Fibroblast of lung (primary cell): ENCODE data around the gene NECTIN1. TPM values are rescaled to one million over a fixed set of nuclear protein-coding genes. Genes with fewer than 3 reads are reported as not detected.

Experiments
- DNase-seq, 2 donors: peaks; one replicate each; pipeline versions ENCODE4 v3.0.0 to v3.0.0-alpha.2; 2010; ENCODE audit warnings: low read depth in 2 of 2
- H2AFZ ChIP-seq: 2 replicates; pipeline ENCODE4 v1.5.1; 2012; ENCODE audit warnings: low read length, control low read depth, inconsistent platforms
- H3K27ac ChIP-seq: 2 replicates; pipeline ENCODE4 v1.5.1; 2011; ENCODE audit warnings: low read length, control low read depth; ENCODE audit not compliant: insufficient read depth
- H3K27me3 ChIP-seq: 2 replicates; pipeline ENCODE4 v1.5.1; 2011; ENCODE audit warnings: mild to moderate bottlenecking, low read length; ENCODE audit not compliant: control insufficient read depth, insufficient read depth
- H3K36me3 ChIP-seq: 2 replicates; pipeline ENCODE4 v1.5.1; 2011; ENCODE audit warnings: low read length; ENCODE audit not compliant: control insufficient read depth, insufficient read depth
- H3K4me1 ChIP-seq: 2 replicates; pipeline ENCODE4 v1.5.1; 2011; ENCODE audit warnings: low read length; ENCODE audit not compliant: control insufficient read depth, insufficient read depth; ENCODE audit errors: extremely low read depth
- H3K4me2 ChIP-seq: 2 replicates; pipeline ENCODE4 v1.5.1; 2011; ENCODE audit warnings: low read length, control low read depth; ENCODE audit not compliant: insufficient read depth; ENCODE audit errors: extremely low read depth
- H3K4me3 ChIP-seq, 4 experiments: fragments of 200-600 bp in 1 of 4; sonication (generic) in 1 of 4; replicated peaks in 1 of 4; 2 replicates each; pipeline ENCODE4 v1.5.1; 2011 to 2016; ENCODE audit warnings: low read length in 4 of 4, low read depth in 3 of 4, mild to moderate bottlenecking in 3 of 4, control low read depth in 2 of 4, inconsistent platforms in 1 of 4, mixed read lengths in 1 of 4; ENCODE audit not compliant: insufficient read depth in 1 of 4; ENCODE audit errors: control extremely low read depth in 1 of 4
- H3K79me2 ChIP-seq: 2 replicates; pipeline ENCODE4 v1.5.1; 2012; ENCODE audit warnings: mild to moderate bottlenecking, low read length, inconsistent platforms; ENCODE audit not compliant: control insufficient read depth, insufficient read depth
- H3K9ac ChIP-seq: 2 replicates; pipeline ENCODE4 v1.5.1; 2011; ENCODE audit warnings: mild to moderate bottlenecking, low read length, control low read depth; ENCODE audit not compliant: insufficient read depth
- H3K9me3 ChIP-seq: 2 replicates; pipeline ENCODE4 v1.5.1; 2012; ENCODE audit warnings: low read depth, low read length; ENCODE audit not compliant: control insufficient read depth, insufficient read depth
- H4K20me1 ChIP-seq: 2 replicates; pipeline ENCODE4 v1.5.1; 2011; ENCODE audit warnings: low read length; ENCODE audit not compliant: control insufficient read depth, insufficient read depth; ENCODE audit errors: extremely low read depth
- CTCF ChIP-seq, 2 donors: IDR thresholded peaks in 1 of 2; conservative IDR thresholded peaks in 1 of 2; 1 replicate in 1 of 2; 2 replicates in 1 of 2; pipeline ENCODE4 v1.5.1; 2011 to 2012; ENCODE audit warnings: low read length in 2 of 2, control low read depth in 1 of 2, inconsistent platforms in 1 of 2, low read depth in 1 of 2, mild to moderate bottlenecking in 1 of 2
- EZH2 ChIP-seq: IDR thresholded peaks from 2 replicates; pipeline ENCODE4 v1.5.1; 2012; ENCODE audit warnings: low read length, control low read depth, mild to moderate bottlenecking; ENCODE audit errors: missing control alignments
- polyA plus RNA-seq, 2 donors: library from polyadenylated mRNA; depleted of rRNA in 1 of 2; stranded (reverse) in 1 of 2; unstranded in 1 of 2; fragments of >200 nt; gene quantifications; 2 replicates each; pipeline ENCODE4 v1.2.1, GENCODE V29; 2011 to 2012; ENCODE audit warnings: missing spikeins in 1 of 2
- total RNA-seq: library from RNA; depleted of rRNA; stranded (reverse); fragments of >200 nt; gene quantifications from 2 replicates; pipeline ENCODE4 v1.2.1, GENCODE V29; 2014

NECTIN1 gene
- total and polyA plus RNA-seq, 2 donors (not counting 1 experiment from before 2014, with no cell fraction given) = 2.0 to 2.8 TPM

DNA sequence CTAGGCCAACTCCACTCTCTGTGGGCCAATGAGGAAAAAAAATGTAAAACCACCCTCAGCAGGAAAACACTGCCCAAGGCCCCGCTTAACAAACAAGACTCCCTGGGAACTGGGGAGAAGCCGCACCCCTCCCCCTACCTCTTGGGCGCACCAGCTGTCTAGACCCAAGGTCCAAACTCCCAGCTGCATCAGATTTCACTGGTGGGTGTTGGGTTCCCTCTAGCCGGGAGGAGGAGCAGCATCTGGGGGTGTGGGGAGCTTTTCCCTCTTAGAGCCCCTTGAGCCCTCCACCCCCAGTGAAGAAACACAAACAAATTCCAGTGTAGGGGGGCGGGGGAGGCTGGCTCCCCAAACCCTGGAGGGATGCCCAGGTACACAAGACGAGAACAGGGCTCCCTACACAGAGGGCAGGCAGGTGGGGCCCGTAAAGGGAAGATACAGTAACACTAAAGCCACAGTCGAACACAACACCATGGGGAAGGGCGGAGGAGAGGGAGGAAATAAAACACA, 64.9 kb downstream of the NECTIN1 start:
- TF ChIP-seq EZH2 (no peak), CTCF (conservative IDR thresholded peaks at IDR 0.05 in 1 of 2, IDR thresholded peaks at IDR 0.05 in 1 of 2; ENCODE audit: low read depth in 1 of 2, low read length in 2 of 2) (no peak)
- peak in 1 of 2 donors; percentile 26 for DNase-seq
- Histone ChIP-seq H3K9me3 (no peaks in the 10 kb centered on the region), H3K4me1 (no peaks in the 10 kb centered on the region), H3K4me3 (no peak overlapping the region), H3K27me3 (no peaks in the 10 kb centered on the region), H3K79me2 (no peaks in the 10 kb centered on the region), H4K20me1 (no peaks in the 10 kb centered on the region), H3K36me3 (no peaks in the 10 kb centered on the region), H3K27ac (no peak overlapping the region), H3K4me2 (no peak overlapping the region), H3K9ac (no peak overlapping the region), H2AFZ (no peak overlapping the region)

GRCh38 chr11:119663279-119663678, 65.7 kb downstream of the NECTIN1 start:
- H2AFZ ChIP-seq = no peak overlapping the region
- H3K4me2 ChIP-seq = no peak overlapping the region
- H3K27ac ChIP-seq = no peak overlapping the region
- TF ChIP-seq EZH2 = no peak
- no peak for TF ChIP-seq CTCF (conservative IDR thresholded peaks at IDR 0.05 in 1 of 2, IDR thresholded peaks at IDR 0.05 in 1 of 2; ENCODE audit: low read depth in 1 of 2, low read length in 2 of 2)
- no peaks in the 10 kb centered on the region for H3K79me2 ChIP-seq
- H3K27me3 ChIP-seq = no peaks in the 10 kb centered on the region
- no peaks in the 10 kb centered on the region for H3K9me3 ChIP-seq
- no peaks in the 10 kb centered on the region for H3K4me1 ChIP-seq
- H3K9ac ChIP-seq = no peak overlapping the region
- H3K4me3 ChIP-seq = no peak overlapping the region
- no peak for DNase-seq
- no peaks in the 10 kb centered on the region for H3K36me3 ChIP-seq
- H4K20me1 ChIP-seq = no peaks in the 10 kb centered on the region

DNA sequence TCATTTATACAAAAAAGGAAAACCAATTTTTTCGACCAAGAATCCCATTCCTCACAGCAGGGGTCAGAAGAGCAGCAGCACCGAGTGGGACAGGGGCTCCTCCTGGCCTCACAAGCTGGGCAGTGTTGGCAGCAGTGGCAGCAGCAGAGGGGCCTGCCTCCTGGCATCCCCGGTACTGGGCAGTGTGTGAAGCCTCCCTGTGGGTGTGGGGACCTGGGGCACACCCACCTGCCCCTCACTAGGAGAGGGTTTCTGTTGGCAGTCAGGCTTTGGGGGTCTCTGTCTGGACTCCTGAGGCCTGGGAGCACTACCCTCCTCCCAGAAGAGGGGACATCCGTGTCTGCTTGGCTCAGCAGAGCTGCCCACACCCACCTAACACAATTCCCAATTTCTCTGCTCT, 67.8 kb downstream of the NECTIN1 start:
- DNase-seq = no peak
- Histone ChIP-seq H3K4me1 (no peaks in the 10 kb centered on the region), H3K4me3 (no peak overlapping the region), H3K4me2 (no peak overlapping the region), H3K79me2 (no peaks in the 10 kb centered on the region), H3K9ac (no peak overlapping the region), H3K27me3 (no peaks in the 10 kb centered on the region), H2AFZ (no peak overlapping the region), H3K36me3 (no peaks in the 10 kb centered on the region), H3K9me3 (no peaks in the 10 kb centered on the region), H3K27ac (no peak overlapping the region), H4K20me1 (no peaks in the 10 kb centered on the region)
- TF ChIP-seq EZH2 = no peak
- TF ChIP-seq CTCF (conservative IDR thresholded peaks at IDR 0.05 in 1 of 2, IDR thresholded peaks at IDR 0.05 in 1 of 2; ENCODE audit: low read depth in 1 of 2, low read length in 2 of 2) = no peak
